Activated T-helper 17 cell treated with anti-CD3 and anti-CD28 coated beads, Interleukin-2, amount 50 U/mL, for 72 hours (primary cell): ENCODE data around the gene C1orf146. TPM values are rescaled to one million over a fixed set of nuclear protein-coding genes. Genes with fewer than 3 reads are reported as not detected.

Experiments used
- ATAC-seq: fragments of 150-1000 bp; cut with Tn5 transposase; replicated peaks from 2 replicates; pipeline ENCODE4 v1.10.0; 2021; ENCODE audit warnings: mild to moderate bottlenecking, moderate library complexity
- H3K27ac Mint-ChIP-seq: one replicate; pipeline ENCODE4 v1.8.0; 2022; ENCODE audit warnings: mixed read lengths
- H3K27me3 Mint-ChIP-seq: one replicate; pipeline ENCODE4 v1.8.0; 2022; ENCODE audit warnings: mixed read lengths
- H3K36me3 Mint-ChIP-seq: one replicate; pipeline ENCODE4 v1.8.0; 2022; ENCODE audit warnings: low read depth, mild to moderate bottlenecking, mixed read lengths
- H3K4me1 Mint-ChIP-seq: one replicate; pipeline ENCODE4 v1.8.0; 2022; ENCODE audit warnings: mixed read lengths
- H3K4me3 Mint-ChIP-seq: one replicate; pipeline ENCODE4 v1.8.0; 2022; ENCODE audit warnings: mild to moderate bottlenecking, mixed read lengths
- H3K9me3 Mint-ChIP-seq: one replicate; pipeline ENCODE4 v1.8.0; 2022; ENCODE audit warnings: mixed read lengths
- total RNA-seq, 2 donors: library from RNA; stranded (reverse); gene quantifications; one replicate each; pipeline ENCODE4 v1.2.3, GENCODE V29; 2022

The C1orf146 gene
- not detected for total RNA-seq

- H3K27me3 Mint-ChIP-seq = peaks cover 3% of the 10 kb centered on the region
- no peak within 1 kb of the TSS for H3K4me3 Mint-ChIP-seq
- H3K27ac Mint-ChIP-seq = no peak within 1 kb of the TSS
- H3K4me1 Mint-ChIP-seq = no peaks in the 10 kb centered on the region
- H3K36me3 Mint-ChIP-seq = no peaks in the 10 kb centered on the region
- no peak for ATAC-seq
- H3K9me3 Mint-ChIP-seq = no peaks in the 10 kb centered on the region
Measured at GRCh38 chr1:92217721-92218120, at the start of gene C1orf146. TSS of gene C1orf146 (plus strand) at chr1:92217915. CDS start at chr1:92231421, 13,506 bp downstream.

- no peak overlapping the region for H3K4me3 Mint-ChIP-seq
- H3K27ac Mint-ChIP-seq = no peak overlapping the region
Measured at GRCh38 chr1:92168657-92169056, 49.1 kb upstream of the C1orf146 start.

GRCh38 chr1:92169214-92170005 lies 48.3 kb upstream of the C1orf146 start:
- no peak overlapping the region for H3K27ac Mint-ChIP-seq
- H3K27me3 Mint-ChIP-seq = no peaks in the 10 kb centered on the region
- H3K4me3 Mint-ChIP-seq = no peak overlapping the region
- H3K4me1 Mint-ChIP-seq = no peaks in the 10 kb centered on the region
- ATAC-seq = no peak
- no peaks in the 10 kb centered on the region for H3K36me3 Mint-ChIP-seq
- H3K9me3 Mint-ChIP-seq = no peaks in the 10 kb centered on the region

More at GRCh38 chr1:92168657-92169056, 49.1 kb upstream of the C1orf146 start:
- H3K9me3 Mint-ChIP-seq = no peaks in the 10 kb centered on the region
- no peak for ATAC-seq
- no peaks in the 10 kb centered on the region for H3K36me3 Mint-ChIP-seq
- no peaks in the 10 kb centered on the region for H3K4me1 Mint-ChIP-seq
- H3K27me3 Mint-ChIP-seq = no peaks in the 10 kb centered on the region

GRCh38 chr1:92184632-92185031 lies 33.1 kb upstream of the C1orf146 start:
- H3K4me3 Mint-ChIP-seq = no peak overlapping the region
- H3K4me1 Mint-ChIP-seq = no peaks in the 10 kb centered on the region

GRCh38 chr1:92186081-92186480 lies 31.6 kb upstream of the C1orf146 start:
- no peaks in the 10 kb centered on the region for H3K27me3 Mint-ChIP-seq
- peaks cover 4% of the 10 kb centered on the region for H3K36me3 Mint-ChIP-seq
- no peaks in the 10 kb centered on the region for H3K9me3 Mint-ChIP-seq
- H3K4me3 Mint-ChIP-seq = no peak overlapping the region
- ATAC-seq = no peak
- H3K4me1 Mint-ChIP-seq = no peaks in the 10 kb centered on the region
- H3K27ac Mint-ChIP-seq = no peak overlapping the region

More at GRCh38 chr1:92184632-92185031, 33.1 kb upstream of the C1orf146 start:
- H3K36me3 Mint-ChIP-seq = peaks cover 15% of the 10 kb centered on the region
- no peak for ATAC-seq
- H3K9me3 Mint-ChIP-seq = no peaks in the 10 kb centered on the region
- no peaks in the 10 kb centered on the region for H3K27me3 Mint-ChIP-seq
- H3K27ac Mint-ChIP-seq = no peak overlapping the region

GRCh38 chr1:92188436-92189255 lies 29.1 kb upstream of the C1orf146 start:
- ATAC-seq = no peak
- H3K4me3 Mint-ChIP-seq = no peak overlapping the region

GRCh38 chr1:92191726-92192125 lies 26.0 kb upstream of the C1orf146 start:
- H3K9me3 Mint-ChIP-seq = no peaks in the 10 kb centered on the region
- no peak for ATAC-seq
- no peaks in the 10 kb centered on the region for H3K36me3 Mint-ChIP-seq
- no peaks in the 10 kb centered on the region for H3K4me1 Mint-ChIP-seq
- no peak overlapping the region for H3K27ac Mint-ChIP-seq
- H3K4me3 Mint-ChIP-seq = no peak overlapping the region
- peaks cover 4% of the 10 kb centered on the region for H3K27me3 Mint-ChIP-seq

More at GRCh38 chr1:92188436-92189255, 29.1 kb upstream of the C1orf146 start:
- H3K4me1 Mint-ChIP-seq = no peaks in the 10 kb centered on the region
- no peak overlapping the region for H3K27ac Mint-ChIP-seq
- H3K27me3 Mint-ChIP-seq = peaks cover 4% of the 10 kb centered on the region
- H3K36me3 Mint-ChIP-seq = no peaks in the 10 kb centered on the region
- no peaks in the 10 kb centered on the region for H3K9me3 Mint-ChIP-seq

GRCh38 chr1:92192246-92192645 lies 25.5 kb upstream of the C1orf146 start:
- Mint-ChIP-seq H3K36me3 (no peaks in the 10 kb centered on the region), H3K9me3 (no peaks in the 10 kb centered on the region), H3K27me3 (peaks cover 4% of the 10 kb centered on the region), H3K4me1 (no peaks in the 10 kb centered on the region), H3K4me3 (no peak overlapping the region), H3K27ac (no peak overlapping the region)
- no peak for ATAC-seq

GRCh38 chr1:92194511-92194910 lies 23.2 kb upstream of the C1orf146 start:
- ATAC-seq = no peak
- Mint-ChIP-seq H3K36me3 (no peaks in the 10 kb centered on the region), H3K4me3 (no peak overlapping the region), H3K27ac (no peak overlapping the region), H3K27me3 (peaks cover 4% of the 10 kb centered on the region), H3K4me1 (no peaks in the 10 kb centered on the region), H3K9me3 (no peaks in the 10 kb centered on the region)

GRCh38 chr1:92201973-92202372 lies 15.7 kb upstream of the C1orf146 start:
- no peak for ATAC-seq
- no peak overlapping the region for H3K27ac Mint-ChIP-seq
- H3K4me3 Mint-ChIP-seq = no peak overlapping the region

GRCh38 chr1:92203105-92203504 lies 14.6 kb upstream of the C1orf146 start:
- Mint-ChIP-seq H3K4me3 (no peak overlapping the region), H3K27ac (no peak overlapping the region)

More at GRCh38 chr1:92201973-92202372, 15.7 kb upstream of the C1orf146 start:
- Mint-ChIP-seq H3K36me3 (no peaks in the 10 kb centered on the region), H3K9me3 (peaks cover 3% of the 10 kb centered on the region), H3K4me1 (peaks cover 7% of the 10 kb centered on the region), H3K27me3 (no peaks in the 10 kb centered on the region)

GRCh38 chr1:92210701-92211100 lies 7.0 kb upstream of the C1orf146 start:
- H3K36me3 Mint-ChIP-seq = no peaks in the 10 kb centered on the region
- H3K4me1 Mint-ChIP-seq = no peaks in the 10 kb centered on the region
- no peak for ATAC-seq
- H3K27ac Mint-ChIP-seq = no peak overlapping the region
- no peaks in the 10 kb centered on the region for H3K9me3 Mint-ChIP-seq
- no peaks in the 10 kb centered on the region for H3K27me3 Mint-ChIP-seq
- no peak overlapping the region for H3K4me3 Mint-ChIP-seq

More at GRCh38 chr1:92203105-92203504, 14.6 kb upstream of the C1orf146 start:
- H3K27me3 Mint-ChIP-seq = no peaks in the 10 kb centered on the region
- peaks cover 7% of the 10 kb centered on the region for H3K4me1 Mint-ChIP-seq
- peaks cover 3% of the 10 kb centered on the region for H3K9me3 Mint-ChIP-seq
- H3K36me3 Mint-ChIP-seq = no peaks in the 10 kb centered on the region
- peak; percentile 12 for ATAC-seq

- no peak for ATAC-seq
- Mint-ChIP-seq H3K36me3 (no peaks in the 10 kb centered on the region), H3K27me3 (no peaks in the 10 kb centered on the region), H3K4me3 (no peak overlapping the region), H3K9me3 (no peaks in the 10 kb centered on the region), H3K4me1 (no peaks in the 10 kb centered on the region), H3K27ac (no peak overlapping the region)
Measured at GRCh38 chr1:92211166-92211565, 6.5 kb upstream of the C1orf146 start.

- Mint-ChIP-seq H3K27me3 (peaks cover 3% of the 10 kb centered on the region), H3K36me3 (no peaks in the 10 kb centered on the region), H3K4me1 (no peaks in the 10 kb centered on the region), H3K4me3 (no peak overlapping the region), H3K27ac (no peak overlapping the region), H3K9me3 (no peaks in the 10 kb centered on the region)
- no peak for ATAC-seq
Measured at GRCh38 chr1:92218559-92218958, 844 bp downstream of the C1orf146 start.

GRCh38 chr1:92219028-92219427 lies 1.3 kb downstream of the C1orf146 start:
- Mint-ChIP-seq H3K27ac (no peak overlapping the region), H3K36me3 (no peaks in the 10 kb centered on the region), H3K27me3 (peaks cover 3% of the 10 kb centered on the region), H3K4me3 (no peak overlapping the region), H3K4me1 (no peaks in the 10 kb centered on the region), H3K9me3 (no peaks in the 10 kb centered on the region)
- ATAC-seq = no peak
